ENCODE data around the gene PVRIG. TPM values are rescaled to one million over a fixed set of nuclear protein-coding genes. Genes with fewer than 3 reads are reported as not detected.
"Not testable (repeated sequence)": the region's sequence is repeated elsewhere in the genome, so short reads cannot be mapped to it uniquely, and the experiment has no call there.

Gene PVRIG
- total RNA-seq = not detected in 2 replicates
- long read RNA-seq = 0 reads

- not testable (repeated sequence) for H3K36me3 Mint-ChIP-seq (ENCODE audit: low read depth); H3K27ac Mint-ChIP-seq (ENCODE audit: unreplicated experiment); H3K4me3 Mint-ChIP-seq; DNase-seq (ENCODE audit: low read depth, low spot score); H3K4me1 Mint-ChIP-seq; H3K9me3 Mint-ChIP-seq; H3K27me3 Mint-ChIP-seq (ENCODE audit: low read depth)
Observed at GRCh38 chr7:100219801-100220585, at the start of gene PVRIG. Gene PVRIG (plus strand): TSS chr7:100219949. CDS start chr7:100219971, 22 bp downstream.

- Mint-ChIP-seq H3K9me3 (no peaks in the 10 kb centered on the region), H3K27me3 (ENCODE audit: low read depth) (peaks cover 45% of the 10 kb centered on the region), H3K27ac (ENCODE audit: unreplicated experiment) (no peak overlapping the region), H3K4me3 (peak overlapping the region; percentile 85), H3K4me1 (peaks cover 57% of the 10 kb centered on the region), H3K36me3 (ENCODE audit: low read depth) (peaks cover 6% of the 10 kb centered on the region)
- DNase-seq (ENCODE audit: low read depth, low spot score) = no peak
- TF ChIP-seq CTCF (conservative IDR thresholded peaks at IDR 0.05) = no peak
Observed at GRCh38 chr7:100170101-100170897, 49.5 kb upstream of the PVRIG start.

- no peaks in the 10 kb centered on the region for H3K9me3 Mint-ChIP-seq
- no peak for TF ChIP-seq CTCF (conservative IDR thresholded peaks at IDR 0.05)
- DNase-seq (ENCODE audit: low read depth, low spot score) = no peak
- peaks cover 64% of the 10 kb centered on the region for H3K4me1 Mint-ChIP-seq
- H3K27me3 Mint-ChIP-seq (ENCODE audit: low read depth) = peaks cover 42% of the 10 kb centered on the region
- H3K27ac Mint-ChIP-seq (ENCODE audit: unreplicated experiment) = no peak overlapping the region
- H3K4me3 Mint-ChIP-seq = peak overlapping the region; percentile 71
- H3K36me3 Mint-ChIP-seq (ENCODE audit: low read depth) = peaks cover 6% of the 10 kb centered on the region
Observed at GRCh38 chr7:100171087-100171681, 48.6 kb upstream of the PVRIG start.

GRCh38 chr7:100171840-100172239 lies 47.9 kb upstream of the PVRIG start:
- Mint-ChIP-seq H3K4me1 (peaks cover 65% of the 10 kb centered on the region), H3K4me3 (peak overlapping the region; percentile 69), H3K27ac (ENCODE audit: unreplicated experiment) (no peak overlapping the region), H3K36me3 (ENCODE audit: low read depth) (peaks cover 8% of the 10 kb centered on the region), H3K27me3 (ENCODE audit: low read depth) (peaks cover 35% of the 10 kb centered on the region), H3K9me3 (no peaks in the 10 kb centered on the region)
- DNase-seq (ENCODE audit: low read depth, low spot score) = no peak
- TF ChIP-seq CTCF (conservative IDR thresholded peaks at IDR 0.05) = no peak

DNA sequence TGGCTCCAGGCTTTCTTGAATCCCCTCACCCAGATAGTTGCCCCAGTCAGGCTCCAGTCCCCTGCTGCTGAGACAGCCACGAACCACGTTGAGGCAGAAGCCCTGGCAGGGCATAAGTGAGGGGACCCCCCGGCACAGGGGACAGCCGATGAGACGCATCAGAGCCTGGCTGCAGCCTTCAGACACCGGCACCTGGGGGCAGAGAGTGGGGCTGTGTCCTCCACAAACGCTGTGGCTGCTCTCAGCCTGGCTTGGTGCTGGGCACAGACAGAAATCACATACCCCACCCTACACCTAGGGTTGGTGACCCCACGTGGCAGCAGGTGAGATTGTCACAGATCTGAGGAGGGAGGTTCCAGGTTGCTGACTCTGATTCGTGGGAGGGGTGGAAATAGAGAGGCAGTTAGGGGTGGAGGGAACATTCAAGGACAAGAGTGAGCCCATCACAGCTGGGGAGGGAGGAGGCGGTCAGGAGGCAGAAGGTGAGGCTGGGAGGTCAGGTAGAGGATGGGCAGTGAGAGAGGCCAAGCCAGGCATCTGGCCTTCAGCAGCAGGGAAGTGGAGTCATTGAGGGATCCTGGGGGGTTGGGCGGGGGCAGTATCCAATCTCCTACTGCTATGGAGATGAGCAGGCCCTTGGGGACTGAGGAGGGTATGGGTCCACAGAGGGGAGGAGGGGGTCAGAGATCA lies 45.8 kb upstream of the PVRIG start:
- TF ChIP-seq CTCF (conservative IDR thresholded peaks at IDR 0.05) = no peak
- Mint-ChIP-seq H3K4me1 (peaks cover 50% of the 10 kb centered on the region), H3K27ac (ENCODE audit: unreplicated experiment) (no peak overlapping the region), H3K4me3 (peak overlapping the region; percentile 86), H3K9me3 (peaks cover 2% of the 10 kb centered on the region), H3K36me3 (ENCODE audit: low read depth) (peaks cover 8% of the 10 kb centered on the region), H3K27me3 (ENCODE audit: low read depth) (peaks cover 14% of the 10 kb centered on the region)
- DNase-seq (ENCODE audit: low read depth, low spot score) = no peak

Data from neural crest cell (in vitro differentiated cells).